ENCODE results near the gene TBC1D22A. TPM values are rescaled to one million over a fixed set of nuclear protein-coding genes. Genes with fewer than 3 reads are reported as not detected.

Gene TBC1D22A
- total and polyA plus RNA-seq, 10 of the 15 experiments (the other 5 are each of a cell fraction or from before 2014, with no cell fraction given): 0.63 to 44.7 (median 27.4) TPM

GRCh38 chr22:46969491-46969890, 207.0 kb downstream of the TBC1D22A start:
- in situ Hi-C loops (cut with MboI): no loop called here
- no peak overlapping the region for H2AFZ ChIP-seq (ENCODE audit: control insufficient read depth, low read depth, low read length)
- BruUV-seq (replicated peaks): no TSS peak
- H3K4me2 ChIP-seq (ENCODE audit: control insufficient read depth, insufficient read depth): no peak overlapping the region
- H3K27ac ChIP-seq (ENCODE audit: control insufficient read depth, insufficient read depth): no peak overlapping the region
- intact Hi-C loops (cut with micrococcal nuclease; ENCODE audit: unreplicated experiment): loop anchor here (5.0 kb wide), 1 partner anchor 33 kb away; no protein-coding TSS in a partner anchor
- H3K27me3 ChIP-seq (replicated peaks in 1 of 2; ENCODE audit: control insufficient read depth in 2 of 2, insufficient read depth in 2 of 2, low read length in 1 of 2): no peaks in the 10 kb centered on the region
- peak; percentile 97 for ATAC-seq
- FAIRE-seq: no peak
- ChIA-PET SMC1A (ENCODE audit: uncharacterized antibody, unreplicated experiment) (no interaction called here), RAD21 (ENCODE audit: unreplicated experiment) (no interaction called here), CTCF (interaction anchor here (2.1 kb wide), 1 partner anchor 211 kb away, joined by 4 read pairs; no protein-coding TSS in a partner anchor), POLR2A (no interaction called here)
- peaks cover 8% of the 10 kb centered on the region; the same call in 1 of the 2 replicates for H4K20me1 ChIP-seq (ENCODE audit: control insufficient read depth, insufficient read depth)
- peaks cover 0 to 12% of the 10 kb centered on the region in 2 experiments; a peak in 3 of 4 replicates for H3K36me3 ChIP-seq (ENCODE audit: control insufficient read depth in 2 of 2, insufficient read depth in 2 of 2, low read length in 1 of 2)
- peaks cover 16% of the 10 kb centered on the region for H3K4me1 ChIP-seq (ENCODE audit: control insufficient read depth, insufficient read depth, low read length)
- H3K4me3 ChIP-seq: no peak overlapping the region
- WGBS (ENCODE audit: insufficient coverage, insufficient replicate concordance, low lambda C conversion rate, missing lambda C conversion rate): 1% methylated on average over 4 of the region's 4 CpGs
- no peak overlapping the region for H3K9ac ChIP-seq (ENCODE audit: control insufficient read depth, insufficient read depth, low read length)
- no peaks in the 10 kb centered on the region for H3K79me2 ChIP-seq (ENCODE audit: control insufficient read depth, insufficient read depth, low read length)
- H3K9me3 ChIP-seq (replicated peaks; ENCODE audit: control insufficient read depth, insufficient read depth, low read length): no peaks in the 10 kb centered on the region
- DNase-seq (ENCODE audit: low read depth, low spot score): peak; percentile 69
- no peak for TF ChIP-seq SMC3 (IDR thresholded peaks at IDR 0.05; ENCODE audit: borderline replicate concordance, low read length)
- no peak for TF ChIP-seq SUZ12 (IDR thresholded peaks at IDR 0.05; ENCODE audit: unreplicated experiment)
- peak; percentile 84 for TF ChIP-seq NFIC (IDR thresholded peaks at IDR 0.05; ENCODE audit: low read depth, low read length)
- no peak for TF ChIP-seq SPI1 (IDR thresholded peaks at IDR 0.05; ENCODE audit: borderline replicate concordance, insufficient read depth, low read depth, low read length)
- TF ChIP-seq JUND (IDR thresholded peaks at IDR 0.05; ENCODE audit: low read depth, low read length): peak; percentile 91
- no peak for TF ChIP-seq FOXK2 (IDR thresholded peaks at IDR 0.05)
- no peak for TF ChIP-seq ZSCAN29 (IDR thresholded peaks at IDR 0.05)
- TF ChIP-seq PRDM15 (CRISPR knock-in tag; IDR thresholded peaks at IDR 0.05): no peak
- TF ChIP-seq BACH1 (IDR thresholded peaks at IDR 0.05; ENCODE audit: borderline replicate concordance): peak; percentile 82; the same call in 1 of the 2 replicates
- no peak for TF ChIP-seq NR2C2 (IDR thresholded peaks at IDR 0.05; ENCODE audit: borderline replicate concordance, control insufficient read depth, insufficient read length, low read depth)
- peak; percentile 95 for TF ChIP-seq EED (IDR thresholded peaks at IDR 0.05; ENCODE audit: low read depth)
- TF ChIP-seq RAD21 (IDR thresholded peaks at IDR 0.05; ENCODE audit: insufficient read depth, low read depth, low read length): peak; percentile 28; the same call in 1 of the 2 replicates
- no peak for TF ChIP-seq SIN3A (IDR thresholded peaks at IDR 0.05; ENCODE audit: low read depth, low read length)
- TF ChIP-seq RELA (IDR thresholded peaks at IDR 0.05; ENCODE audit: borderline replicate concordance, partially characterized antibody): peak; percentile 67
- TF ChIP-seq TARDBP (IDR thresholded peaks at IDR 0.05; ENCODE audit: borderline replicate concordance): 0 out of 2 replicates have a peak, but pooled peaks have one; percentile 76
- no peak for TF ChIP-seq PAX8 (IDR thresholded peaks at IDR 0.05)
- no peak for TF ChIP-seq NFXL1 (IDR thresholded peaks at IDR 0.05; ENCODE audit: borderline replicate concordance)
- no peak for TF ChIP-seq IRF5 (IDR thresholded peaks at IDR 0.05; ENCODE audit: borderline replicate concordance)
- TF ChIP-seq EP300 (IDR thresholded peaks at IDR 0.05; ENCODE audit: borderline replicate concordance in 1 of 2, control insufficient read depth in 1 of 2, low read depth in 2 of 2, low read length in 2 of 2): peak in 1 of 2 experiments; percentile 54; a peak in 1 of 4 replicates
- no peak for TF ChIP-seq POLR2AphosphoS2 (IDR thresholded peaks at IDR 0.05; ENCODE audit: low read depth, low read length)

All from GM12878 (cell line).